ENCODE measurements around the gene CROCC2. TPM values are rescaled to one million over a fixed set of nuclear protein-coding genes. Genes with fewer than 3 reads are reported as not detected.

The CROCC2 gene
- total and polyA plus RNA-seq, 2 of the 13 experiments (the other 11 are each of a cell fraction or from before 2014, with no cell fraction given) = not detected

GRCh38 chr2:240902615-240903041 is 3.5 kb upstream of the CROCC2 start (continued):
- TF ChIP-seq USF2 (IDR thresholded peaks at IDR 0.05; ENCODE audit: low read depth, low read length) = no peak
- TF ChIP-seq USF2 (CRISPR knock-in tag; IDR thresholded peaks at IDR 0.05; ENCODE audit: borderline replicate concordance) = no peak
- TF ChIP-seq HCFC1 (IDR thresholded peaks at IDR 0.05; ENCODE audit: low read depth, low read length) = no peak
- TF ChIP-seq AGO2 (optimal IDR thresholded peaks at IDR 0.05; ENCODE audit: low read depth, low read length) = no peak
- TF ChIP-seq ZFY (CRISPR knock-in tag; IDR thresholded peaks at IDR 0.05) = no peak
- no peak for TF ChIP-seq RFX5 (IDR thresholded peaks at IDR 0.05; ENCODE audit: low read depth, low read length)
- TF ChIP-seq RAD51 (IDR thresholded peaks at IDR 0.05; ENCODE audit: borderline replicate concordance) = no peak
- no peak for TF ChIP-seq ZNF747 (CRISPR knock-in tag; IDR thresholded peaks at IDR 0.05; ENCODE audit: borderline replicate concordance)
- TF ChIP-seq, protein P1, sequence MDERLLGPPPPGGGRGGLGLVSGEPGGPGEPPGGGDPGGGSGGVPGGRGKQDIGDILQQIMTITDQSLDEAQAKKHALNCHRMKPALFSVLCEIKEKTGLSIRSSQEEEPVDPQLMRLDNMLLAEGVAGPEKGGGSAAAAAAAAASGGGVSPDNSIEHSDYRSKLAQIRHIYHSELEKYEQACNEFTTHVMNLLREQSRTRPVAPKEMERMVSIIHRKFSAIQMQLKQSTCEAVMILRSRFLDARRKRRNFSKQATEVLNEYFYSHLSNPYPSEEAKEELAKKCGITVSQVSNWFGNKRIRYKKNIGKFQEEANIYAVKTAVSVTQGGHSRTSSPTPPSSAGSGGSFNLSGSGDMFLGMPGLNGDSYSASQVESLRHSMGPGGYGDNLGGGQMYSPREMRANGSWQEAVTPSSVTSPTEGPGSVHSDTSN (CRISPR knock-in tag; IDR thresholded peaks at IDR 0.05) = no peak
- TF ChIP-seq ZNF792 (CRISPR knock-in tag; IDR thresholded peaks at IDR 0.05) = no peak
- no peak for TF ChIP-seq NFE2 (CRISPR knock-in tag; IDR thresholded peaks at IDR 0.05)
- no peak for TF ChIP-seq SRSF9 (IDR thresholded peaks at IDR 0.05; ENCODE audit: borderline replicate concordance, insufficient read depth, low read depth, low read length, poor library complexity, severe bottlenecking)
- 0 out of 2 replicates have a peak, but pooled peaks have one; percentile 1 for TF ChIP-seq ZNF558 (CRISPR knock-in tag; IDR thresholded peaks at IDR 0.05; ENCODE audit: borderline replicate concordance)
- no peak for TF ChIP-seq HIVEP1 (CRISPR knock-in tag; IDR thresholded peaks at IDR 0.05)
- TF ChIP-seq, protein P2, sequence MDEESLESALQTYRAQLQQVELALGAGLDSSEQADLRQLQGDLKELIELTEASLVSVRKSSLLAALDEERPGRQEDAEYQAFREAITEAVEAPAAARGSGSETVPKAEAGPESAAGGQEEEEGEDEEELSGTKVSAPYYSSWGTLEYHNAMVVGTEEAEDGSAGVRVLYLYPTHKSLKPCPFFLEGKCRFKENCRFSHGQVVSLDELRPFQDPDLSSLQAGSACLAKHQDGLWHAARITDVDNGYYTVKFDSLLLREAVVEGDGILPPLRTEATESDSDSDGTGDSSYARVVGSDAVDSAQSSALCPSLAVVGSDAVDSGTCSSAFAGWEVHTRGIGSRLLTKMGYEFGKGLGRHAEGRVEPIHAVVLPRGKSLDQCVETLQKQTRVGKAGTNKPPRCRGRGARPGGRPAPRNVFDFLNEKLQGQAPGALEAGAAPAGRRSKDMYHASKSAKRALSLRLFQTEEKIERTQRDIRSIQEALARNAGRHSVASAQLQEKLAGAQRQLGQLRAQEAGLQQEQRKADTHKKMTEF (CRISPR knock-in tag; IDR thresholded peaks at IDR 0.05) = no peak
- TF ChIP-seq DR1 (CRISPR knock-in tag; IDR thresholded peaks at IDR 0.05) = no peak
- TF ChIP-seq GATAD2A (CRISPR knock-in tag; IDR thresholded peaks at IDR 0.05) = no peak
- TF ChIP-seq ZNF788 (CRISPR knock-in tag; IDR thresholded peaks at IDR 0.05; ENCODE audit: borderline replicate concordance) = no peak
- TF ChIP-seq, protein P3, sequence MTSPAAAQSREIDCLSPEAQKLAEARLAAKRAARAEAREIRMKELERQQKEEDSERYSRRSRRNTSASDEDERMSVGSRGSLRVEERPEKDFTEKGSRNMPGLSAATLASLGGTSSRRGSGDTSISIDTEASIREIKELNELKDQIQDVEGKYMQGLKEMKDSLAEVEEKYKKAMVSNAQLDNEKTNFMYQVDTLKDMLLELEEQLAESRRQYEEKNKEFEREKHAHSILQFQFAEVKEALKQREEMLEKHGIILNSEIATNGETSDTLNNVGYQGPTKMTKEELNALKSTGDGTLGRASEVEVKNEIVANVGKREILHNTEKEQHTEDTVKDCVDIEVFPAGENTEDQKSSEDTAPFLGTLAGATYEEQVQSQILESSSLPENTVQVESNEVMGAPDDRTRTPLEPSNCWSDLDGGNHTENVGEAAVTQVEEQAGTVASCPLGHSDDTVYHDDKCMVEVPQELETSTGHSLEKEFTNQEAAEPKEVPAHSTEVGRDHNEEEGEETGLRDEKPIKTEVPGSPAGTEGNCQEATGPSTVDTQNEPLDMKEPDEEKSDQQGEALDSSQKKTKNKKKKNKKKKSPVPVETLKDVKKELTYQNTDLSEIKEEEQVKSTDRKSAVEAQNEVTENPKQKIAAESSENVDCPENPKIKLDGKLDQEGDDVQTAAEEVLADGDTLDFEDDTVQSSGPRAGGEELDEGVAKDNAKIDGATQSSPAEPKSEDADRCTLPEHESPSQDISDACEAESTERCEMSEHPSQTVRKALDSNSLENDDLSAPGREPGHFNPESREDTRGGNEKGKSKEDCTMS (CRISPR knock-in tag; conservative IDR thresholded peaks at IDR 0.05) = no peak
- no peak for TF ChIP-seq THAP11 (CRISPR knock-in tag; IDR thresholded peaks at IDR 0.05)
- 0 out of 2 replicates have a peak, but pooled peaks have one; percentile 41 for TF ChIP-seq TBX2 (CRISPR knock-in tag; IDR thresholded peaks at IDR 0.05; ENCODE audit: borderline replicate concordance)
- TF ChIP-seq, protein P4, sequence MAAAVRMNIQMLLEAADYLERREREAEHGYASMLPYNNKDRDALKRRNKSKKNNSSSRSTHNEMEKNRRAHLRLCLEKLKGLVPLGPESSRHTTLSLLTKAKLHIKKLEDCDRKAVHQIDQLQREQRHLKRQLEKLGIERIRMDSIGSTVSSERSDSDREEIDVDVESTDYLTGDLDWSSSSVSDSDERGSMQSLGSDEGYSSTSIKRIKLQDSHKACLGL (CRISPR knock-in tag; IDR thresholded peaks at IDR 0.05) = no peak
- TF ChIP-seq ZFP36 (IDR thresholded peaks at IDR 0.05; ENCODE audit: borderline replicate concordance, low read depth, low read length, partially characterized antibody) = no peak
- no peak for TF ChIP-seq TEAD2 (CRISPR knock-in tag; IDR thresholded peaks at IDR 0.05)
- TF ChIP-seq TAF1 (CRISPR knock-in tag; IDR thresholded peaks at IDR 0.05) = no peak
- TF ChIP-seq FOXJ3 (CRISPR knock-in tag; IDR thresholded peaks at IDR 0.05; ENCODE audit: borderline replicate concordance) = no peak

All from HepG2 (cell line).